Measurements from ENCODE around the gene ASB6. TPM values are rescaled to one million over a fixed set of nuclear protein-coding genes. Genes with fewer than 3 reads are reported as not detected.

ASB6 gene
- total and polyA plus RNA-seq, 2 of the 13 experiments (the other 11 are each of a cell fraction or from before 2014, with no cell fraction given): 8.2 to 8.4 TPM

DNA sequence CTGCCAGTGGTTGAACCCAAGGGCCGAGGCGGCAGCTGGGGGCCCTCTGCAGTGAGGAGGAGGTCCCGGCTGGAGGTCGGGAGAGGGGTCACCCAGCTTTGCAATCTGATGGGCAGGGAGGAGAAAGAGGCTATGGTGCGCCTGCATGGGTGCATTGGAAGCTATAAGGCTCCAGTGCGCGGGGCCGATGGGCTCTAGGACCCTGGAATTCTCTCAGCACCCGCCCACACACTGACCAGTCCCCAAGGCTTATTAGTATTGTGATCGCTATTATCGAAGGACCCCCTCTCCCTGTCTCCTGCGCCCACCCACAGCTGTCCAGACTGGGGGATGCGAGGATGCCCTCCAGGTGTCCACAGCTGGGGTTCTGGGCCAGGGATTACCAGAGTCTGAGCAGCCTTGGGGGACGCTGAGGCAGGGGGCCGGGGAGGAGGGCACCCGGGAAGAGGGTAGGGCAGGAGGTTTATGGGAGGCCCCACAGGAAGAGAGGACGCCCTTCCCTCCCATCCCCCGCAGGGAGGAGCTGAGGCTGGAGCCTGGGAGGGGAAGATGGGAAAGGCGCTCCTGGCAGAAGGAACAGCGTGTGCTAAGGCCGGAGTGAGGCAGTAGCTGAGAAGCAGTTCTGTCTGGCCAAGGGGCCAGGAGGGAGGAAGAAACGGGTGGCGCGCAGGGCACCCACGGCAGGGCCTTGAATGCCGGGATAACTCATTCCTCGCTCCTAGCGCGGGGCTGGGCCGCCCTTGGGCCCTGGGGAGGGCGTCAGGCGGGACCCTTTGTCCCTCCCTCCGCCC lies 45.2 kb downstream of the ASB6 start (continued):
- no peak; the same call in 1 of the 2 replicates for TF ChIP-seq CREM (IDR thresholded peaks at IDR 0.05)
- TF ChIP-seq CREM (CRISPR knock-in tag; IDR thresholded peaks at IDR 0.05): no peak
- TF ChIP-seq TRIM24 (CRISPR knock-in tag; IDR thresholded peaks at IDR 0.05): no peak
- TF ChIP-seq, protein P1, sequence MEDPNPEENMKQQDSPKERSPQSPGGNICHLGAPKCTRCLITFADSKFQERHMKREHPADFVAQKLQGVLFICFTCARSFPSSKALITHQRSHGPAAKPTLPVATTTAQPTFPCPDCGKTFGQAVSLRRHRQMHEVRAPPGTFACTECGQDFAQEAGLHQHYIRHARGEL (CRISPR knock-in tag; IDR thresholded peaks at IDR 0.05): no peak
- TF ChIP-seq FOXK2 (IDR thresholded peaks at IDR 0.05): no peak
- TF ChIP-seq, protein P2, sequence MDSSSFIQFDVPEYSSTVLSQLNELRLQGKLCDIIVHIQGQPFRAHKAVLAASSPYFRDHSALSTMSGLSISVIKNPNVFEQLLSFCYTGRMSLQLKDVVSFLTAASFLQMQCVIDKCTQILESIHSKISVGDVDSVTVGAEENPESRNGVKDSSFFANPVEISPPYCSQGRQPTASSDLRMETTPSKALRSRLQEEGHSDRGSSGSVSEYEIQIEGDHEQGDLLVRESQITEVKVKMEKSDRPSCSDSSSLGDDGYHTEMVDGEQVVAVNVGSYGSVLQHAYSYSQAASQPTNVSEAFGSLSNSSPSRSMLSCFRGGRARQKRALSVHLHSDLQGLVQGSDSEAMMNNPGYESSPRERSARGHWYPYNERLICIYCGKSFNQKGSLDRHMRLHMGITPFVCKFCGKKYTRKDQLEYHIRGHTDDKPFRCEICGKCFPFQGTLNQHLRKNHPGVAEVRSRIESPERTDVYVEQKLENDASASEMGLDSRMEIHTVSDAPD (CRISPR knock-in tag; IDR thresholded peaks at IDR 0.05): no peak
- TF ChIP-seq, protein P3, sequence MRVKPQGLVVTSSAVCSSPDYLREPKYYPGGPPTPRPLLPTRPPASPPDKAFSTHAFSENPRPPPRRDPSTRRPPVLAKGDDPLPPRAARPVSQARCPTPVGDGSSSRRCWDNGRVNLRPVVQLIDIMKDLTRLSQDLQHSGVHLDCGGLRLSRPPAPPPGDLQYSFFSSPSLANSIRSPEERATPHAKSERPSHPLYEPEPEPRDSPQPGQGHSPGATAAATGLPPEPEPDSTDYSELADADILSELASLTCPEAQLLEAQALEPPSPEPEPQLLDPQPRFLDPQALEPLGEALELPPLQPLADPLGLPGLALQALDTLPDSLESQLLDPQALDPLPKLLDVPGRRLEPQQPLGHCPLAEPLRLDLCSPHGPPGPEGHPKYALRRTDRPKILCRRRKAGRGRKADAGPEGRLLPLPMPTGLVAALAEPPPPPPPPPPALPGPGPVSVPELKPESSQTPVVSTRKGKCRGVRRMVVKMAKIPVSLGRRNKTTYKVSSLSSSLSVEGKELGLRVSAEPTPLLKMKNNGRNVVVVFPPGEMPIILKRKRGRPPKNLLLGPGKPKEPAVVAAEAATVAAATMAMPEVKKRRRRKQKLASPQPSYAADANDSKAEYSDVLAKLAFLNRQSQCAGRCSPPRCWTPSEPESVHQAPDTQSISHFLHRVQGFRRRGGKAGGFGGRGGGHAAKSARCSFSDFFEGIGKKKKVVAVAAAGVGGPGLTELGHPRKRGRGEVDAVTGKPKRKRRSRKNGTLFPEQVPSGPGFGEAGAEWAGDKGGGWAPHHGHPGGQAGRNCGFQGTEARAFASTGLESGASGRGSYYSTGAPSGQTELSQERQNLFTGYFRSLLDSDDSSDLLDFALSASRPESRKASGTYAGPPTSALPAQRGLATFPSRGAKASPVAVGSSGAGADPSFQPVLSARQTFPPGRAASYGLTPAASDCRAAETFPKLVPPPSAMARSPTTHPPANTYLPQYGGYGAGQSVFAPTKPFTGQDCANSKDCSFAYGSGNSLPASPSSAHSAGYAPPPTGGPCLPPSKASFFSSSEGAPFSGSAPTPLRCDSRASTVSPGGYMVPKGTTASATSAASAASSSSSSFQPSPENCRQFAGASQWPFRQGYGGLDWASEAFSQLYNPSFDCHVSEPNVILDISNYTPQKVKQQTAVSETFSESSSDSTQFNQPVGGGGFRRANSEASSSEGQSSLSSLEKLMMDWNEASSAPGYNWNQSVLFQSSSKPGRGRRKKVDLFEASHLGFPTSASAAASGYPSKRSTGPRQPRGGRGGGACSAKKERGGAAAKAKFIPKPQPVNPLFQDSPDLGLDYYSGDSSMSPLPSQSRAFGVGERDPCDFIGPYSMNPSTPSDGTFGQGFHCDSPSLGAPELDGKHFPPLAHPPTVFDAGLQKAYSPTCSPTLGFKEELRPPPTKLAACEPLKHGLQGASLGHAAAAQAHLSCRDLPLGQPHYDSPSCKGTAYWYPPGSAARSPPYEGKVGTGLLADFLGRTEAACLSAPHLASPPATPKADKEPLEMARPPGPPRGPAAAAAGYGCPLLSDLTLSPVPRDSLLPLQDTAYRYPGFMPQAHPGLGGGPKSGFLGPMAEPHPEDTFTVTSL (CRISPR knock-in tag; IDR thresholded peaks at IDR 0.05; ENCODE audit: borderline replicate concordance): peak; percentile 68; the same call in 1 of the 2 replicates
- TF ChIP-seq HNRNPL (IDR thresholded peaks at IDR 0.05; ENCODE audit: low read depth, low read length): peak; percentile 83; the same call in 1 of the 2 replicates
- no peak for TF ChIP-seq ZNF788 (CRISPR knock-in tag; IDR thresholded peaks at IDR 0.05; ENCODE audit: borderline replicate concordance)
- TF ChIP-seq ZNF232 (CRISPR knock-in tag; IDR thresholded peaks at IDR 0.05; ENCODE audit: borderline replicate concordance): peak; percentile 13; the same call in 1 of the 2 replicates
- TF ChIP-seq KDM5A (IDR thresholded peaks at IDR 0.05; ENCODE audit: borderline replicate concordance, low read length): no peak
- no peak for TF ChIP-seq CC2D1A (CRISPR knock-in tag; IDR thresholded peaks at IDR 0.05)
